Occipital lobe (tissue), 2 donors: Measurements from ENCODE around the gene C1orf146. TPM values are rescaled to one million over a fixed set of nuclear protein-coding genes. Genes with fewer than 3 reads are reported as not detected.
"Not testable (repeated sequence)": the region's sequence is repeated elsewhere in the genome, so short reads cannot be mapped to it uniquely, and the experiment has no call there.

ENCODE experiments used
- DNase-seq: peaks from one replicate; lab custom pipeline; 2025; lab: John Stamatoyannopoulos, UW
- total RNA-seq: library from RNA; depleted of rRNA; stranded (reverse); fragments of >200 nt; gene quantifications from one replicate; pipeline ENCODE4 v1.2.3, GENCODE V29; 2014

Gene C1orf146
- not detected for total RNA-seq

- DNase-seq: no peak
Observed at GRCh38 chr1:92217721-92218120, at the start of gene C1orf146. Gene C1orf146, plus strand, starts transcription at chr1:92217915. Its CDS starts 13,506 bp downstream, at chr1:92231421.

GRCh38 chr1:92168657-92169056 lies 49.1 kb upstream of the C1orf146 start:
- DNase-seq: peak; percentile 44

GRCh38 chr1:92169214-92170005 lies 48.3 kb upstream of the C1orf146 start:
- DNase-seq: no peak

GRCh38 chr1:92184632-92185031 lies 33.1 kb upstream of the C1orf146 start:
- no peak for DNase-seq

GRCh38 chr1:92186081-92186480 lies 31.6 kb upstream of the C1orf146 start:
- DNase-seq: no peak

- DNase-seq: no peak
Observed at GRCh38 chr1:92188436-92189255, 29.1 kb upstream of the C1orf146 start.

- DNase-seq: no peak
Observed at GRCh38 chr1:92191726-92192125, 26.0 kb upstream of the C1orf146 start.

GRCh38 chr1:92192246-92192645 lies 25.5 kb upstream of the C1orf146 start:
- DNase-seq: no peak

GRCh38 chr1:92194511-92194910 lies 23.2 kb upstream of the C1orf146 start:
- no peak for DNase-seq

- no peak for DNase-seq
Observed at GRCh38 chr1:92201973-92202372, 15.7 kb upstream of the C1orf146 start.

GRCh38 chr1:92203105-92203504 lies 14.6 kb upstream of the C1orf146 start:
- DNase-seq: no peak

GRCh38 chr1:92210701-92211100 lies 7.0 kb upstream of the C1orf146 start:
- DNase-seq: no peak

- no peak for DNase-seq
Observed at GRCh38 chr1:92211166-92211565, 6.5 kb upstream of the C1orf146 start.

GRCh38 chr1:92218559-92218958 lies 844 bp downstream of the C1orf146 start:
- no peak for DNase-seq

- DNase-seq: no peak
Observed at GRCh38 chr1:92219028-92219427, 1.3 kb downstream of the C1orf146 start.

- no peak for DNase-seq
Observed at GRCh38 chr1:92228401-92228800, 10.7 kb downstream of the C1orf146 start.

- no peak for DNase-seq
Observed at GRCh38 chr1:92230736-92231135, 13.0 kb downstream of the C1orf146 start.

- no peak for DNase-seq
Observed at GRCh38 chr1:92240034-92240433, 22.3 kb downstream of the C1orf146 start.

- DNase-seq: no peak
Observed at GRCh38 chr1:92244376-92244775, 26.7 kb downstream of the C1orf146 start.

GRCh38 chr1:92254714-92255113 lies 37.0 kb downstream of the C1orf146 start:
- not testable (repeated sequence) for DNase-seq

GRCh38 chr1:92259350-92259749 lies 41.6 kb downstream of the C1orf146 start:
- DNase-seq: no peak

GRCh38 chr1:92262516-92262915 lies 44.8 kb downstream of the C1orf146 start:
- no peak for DNase-seq

- no peak for DNase-seq
Observed at GRCh38 chr1:92273039-92273438, 55.3 kb downstream of the C1orf146 start.
